OCI-LY1 (cell line): ENCODE results near the gene ABLIM2.

Experiments
- H2AFZ ChIP-seq: fragments of 200-600 bp; sonication (generic), shearing (Covaris generic); 2 replicates; pipeline ENCODE4 v1.6.0; 2014; ENCODE audit warnings: antibody characterized with exemption, mild to moderate bottlenecking, low read length
- H3F3A ChIP-seq: fragments of 200-600 bp; sonication (generic), shearing (Covaris generic); 2 replicates; pipeline ENCODE4 v1.6.0; 2014; ENCODE audit warnings: mild to moderate bottlenecking, antibody characterized with exemption, low read length, moderate library complexity; ENCODE audit not compliant: insufficient read depth
- H3K27ac ChIP-seq: fragments of 200-600 bp; sonication (generic); 2 replicates; pipeline ENCODE4 v1.5.1; 2014; ENCODE audit warnings: low read length, mixed run types, mild to moderate bottlenecking, low read depth; ENCODE audit not compliant: poor library complexity, severe bottlenecking
- H3K27me3 ChIP-seq: fragments of 200-600 bp; sonication (generic); 2 replicates; pipeline ENCODE4 v1.6.0; 2014; ENCODE audit warnings: antibody characterized with exemption, mild to moderate bottlenecking, low read length, moderate library complexity; ENCODE audit not compliant: insufficient read depth
- H3K36me3 ChIP-seq: fragments of 200-600 bp; sonication (generic); 2 replicates; pipeline ENCODE4 v1.6.1; 2014; ENCODE audit warnings: mild to moderate bottlenecking, antibody characterized with exemption, low read length, moderate library complexity, mixed read lengths; ENCODE audit not compliant: insufficient read depth
- H3K4me1 ChIP-seq: fragments of 200-600 bp; sonication (generic); 2 replicates; pipeline ENCODE4 v1.5.1; 2014; ENCODE audit warnings: mild to moderate bottlenecking, low read length, moderate library complexity; ENCODE audit not compliant: insufficient read depth, severe bottlenecking
- H3K4me2 ChIP-seq: fragments of 200-600 bp; sonication (generic), shearing (Covaris generic); 2 replicates; pipeline ENCODE4 v1.6.1; 2014; ENCODE audit warnings: low read length
- H3K4me3 ChIP-seq: fragments of 200-600 bp; sonication (generic); 2 replicates; pipeline ENCODE4 v1.5.1; 2014; ENCODE audit warnings: low read length, low read depth, mild to moderate bottlenecking, mixed read lengths; ENCODE audit not compliant: poor library complexity, severe bottlenecking
- H3K79me2 ChIP-seq: fragments of 200-600 bp; shearing (Covaris generic); 2 replicates; pipeline ENCODE4 v1.6.1; 2016; ENCODE audit warnings: mixed run types, low read length, mixed read lengths; ENCODE audit not compliant: insufficient read depth
- H3K9ac ChIP-seq: fragments of 200-600 bp; sonication (generic), shearing (Covaris generic); 2 replicates; pipeline ENCODE4 v1.6.1; 2014; ENCODE audit warnings: mild to moderate bottlenecking, low read length, mixed read lengths
- H3K9me2 ChIP-seq: fragments of 200-600 bp; sonication (generic), shearing (Covaris generic); 2 replicates; pipeline ENCODE4 v1.6.1; 2014; ENCODE audit warnings: low read depth, mild to moderate bottlenecking, low read length, mixed read lengths
- H3K9me3 ChIP-seq: fragments of 200-600 bp; shearing (Covaris generic); 2 replicates; pipeline ENCODE4 v1.6.1; 2014; ENCODE audit warnings: low read length, mixed read lengths
- H4K20me1 ChIP-seq: fragments of 200-600 bp; sonication (generic), shearing (Covaris generic); 2 replicates; pipeline ENCODE4 v1.6.0; 2016; ENCODE audit warnings: mild to moderate bottlenecking, low read length; ENCODE audit not compliant: insufficient read depth
- EZH2 ChIP-seq: fragments of 200-600 bp; sonication (generic), shearing (Covaris generic); IDR thresholded peaks from 2 replicates; pipeline ENCODE4 v1.8.0; 2017; ENCODE audit warnings: borderline replicate concordance, mixed run types, mild to moderate bottlenecking, antibody characterized with exemption, low read length, moderate library complexity, mixed read lengths
- TF ChIP-seq, protein P1 (sequence below): fragments of 200-600 bp; sonication (generic), shearing (Covaris generic); IDR thresholded peaks from 2 replicates; pipeline ENCODE4 v1.5.1; 2017; ENCODE audit warnings: mild to moderate bottlenecking, antibody characterized with exemption, low read length, moderate library complexity, mixed read lengths

ABLIM2 gene

DNA sequence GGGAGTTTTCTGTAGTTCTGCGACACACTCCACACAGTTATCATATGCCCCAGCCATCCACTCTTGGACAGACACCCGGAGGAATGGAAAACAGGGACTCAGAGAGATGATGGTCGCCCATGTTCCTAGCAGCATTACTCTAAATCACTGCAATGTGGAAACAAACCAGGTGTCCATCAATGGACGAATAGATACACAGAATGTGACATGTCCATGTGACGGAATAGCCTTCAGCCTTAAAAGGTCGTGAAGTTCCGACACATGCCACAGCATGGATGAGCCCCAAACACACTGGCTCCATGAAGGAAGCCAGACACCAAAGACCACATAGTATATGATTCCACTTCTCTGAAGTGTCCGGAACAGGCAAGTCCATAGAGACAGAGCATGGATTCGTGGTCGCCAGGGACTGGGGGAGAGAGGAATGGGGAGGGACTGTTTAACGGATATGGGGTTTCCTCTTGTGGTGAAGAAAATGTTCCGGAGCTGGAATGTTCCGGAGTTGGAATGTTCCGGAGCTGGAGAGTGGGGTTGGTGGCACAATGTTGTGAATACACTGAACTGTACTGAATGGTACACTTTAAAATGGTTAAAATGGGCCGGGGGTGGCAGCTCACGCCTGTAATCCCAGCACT lies 190.2 kb downstream of the ABLIM2 start:
- H3F3A ChIP-seq: no peaks in the 10 kb centered on the region
- no peaks in the 10 kb centered on the region for H3K9me3 ChIP-seq
- H3K36me3 ChIP-seq: no peaks in the 10 kb centered on the region
- no peak overlapping the region for H2AFZ ChIP-seq
- H3K9ac ChIP-seq: no peak overlapping the region
- no peak for TF ChIP-seq EZH2
- TF ChIP-seq, protein P1, sequence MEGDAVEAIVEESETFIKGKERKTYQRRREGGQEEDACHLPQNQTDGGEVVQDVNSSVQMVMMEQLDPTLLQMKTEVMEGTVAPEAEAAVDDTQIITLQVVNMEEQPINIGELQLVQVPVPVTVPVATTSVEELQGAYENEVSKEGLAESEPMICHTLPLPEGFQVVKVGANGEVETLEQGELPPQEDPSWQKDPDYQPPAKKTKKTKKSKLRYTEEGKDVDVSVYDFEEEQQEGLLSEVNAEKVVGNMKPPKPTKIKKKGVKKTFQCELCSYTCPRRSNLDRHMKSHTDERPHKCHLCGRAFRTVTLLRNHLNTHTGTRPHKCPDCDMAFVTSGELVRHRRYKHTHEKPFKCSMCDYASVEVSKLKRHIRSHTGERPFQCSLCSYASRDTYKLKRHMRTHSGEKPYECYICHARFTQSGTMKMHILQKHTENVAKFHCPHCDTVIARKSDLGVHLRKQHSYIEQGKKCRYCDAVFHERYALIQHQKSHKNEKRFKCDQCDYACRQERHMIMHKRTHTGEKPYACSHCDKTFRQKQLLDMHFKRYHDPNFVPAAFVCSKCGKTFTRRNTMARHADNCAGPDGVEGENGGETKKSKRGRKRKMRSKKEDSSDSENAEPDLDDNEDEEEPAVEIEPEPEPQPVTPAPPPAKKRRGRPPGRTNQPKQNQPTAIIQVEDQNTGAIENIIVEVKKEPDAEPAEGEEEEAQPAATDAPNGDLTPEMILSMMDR: no peak
- no peaks in the 10 kb centered on the region for H4K20me1 ChIP-seq
- H3K9me2 ChIP-seq: no peaks in the 10 kb centered on the region
- H3K4me3 ChIP-seq: no peak overlapping the region
- no peak overlapping the region for H3K4me2 ChIP-seq
- H3K27me3 ChIP-seq: no peaks in the 10 kb centered on the region
- peaks cover under 1% of the 10 kb centered on the region for H3K4me1 ChIP-seq
- H3K27ac ChIP-seq: no peak overlapping the region
- no peaks in the 10 kb centered on the region for H3K79me2 ChIP-seq

DNA sequence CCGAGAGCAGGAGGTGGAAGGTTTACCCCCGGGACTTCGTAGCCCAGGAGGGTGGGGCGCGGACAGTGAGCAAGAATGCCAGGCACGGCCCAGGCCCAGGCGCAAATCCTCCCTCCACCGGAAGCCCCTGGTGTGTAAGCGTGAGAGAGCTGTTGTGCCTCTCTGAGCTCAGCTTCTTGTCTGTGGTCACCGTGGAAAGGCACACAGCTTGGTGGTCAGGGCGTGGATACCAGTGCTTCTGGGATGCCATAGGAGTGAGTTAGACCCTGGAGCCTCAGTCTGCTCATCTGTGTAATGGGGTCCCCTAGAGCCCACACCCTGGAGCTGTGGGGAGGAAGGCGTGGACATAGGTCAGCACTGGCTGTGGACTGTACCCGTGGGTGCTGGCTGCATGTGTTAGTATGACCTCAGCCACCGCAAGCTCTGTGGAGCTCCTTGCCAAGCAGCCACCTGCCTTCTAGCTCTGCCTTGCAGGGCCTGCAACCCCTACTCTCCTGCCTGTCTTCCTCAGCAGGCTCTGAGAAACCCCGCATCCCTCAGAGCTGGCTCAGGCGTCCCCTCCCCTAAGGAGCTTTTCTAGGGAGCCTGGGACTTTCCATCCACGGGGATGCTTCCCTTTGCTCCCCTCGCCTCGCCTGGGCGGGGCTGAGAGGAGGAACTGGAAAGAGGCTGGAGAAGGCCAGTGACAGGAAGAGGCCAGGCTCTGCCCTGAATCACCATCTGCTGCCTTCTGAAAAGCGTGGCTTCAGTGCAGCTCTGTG lies 190.9 kb downstream of the ABLIM2 start:
- Histone ChIP-seq H3K79me2 (no peaks in the 10 kb centered on the region), H3K27ac (no peak overlapping the region)

DNA sequence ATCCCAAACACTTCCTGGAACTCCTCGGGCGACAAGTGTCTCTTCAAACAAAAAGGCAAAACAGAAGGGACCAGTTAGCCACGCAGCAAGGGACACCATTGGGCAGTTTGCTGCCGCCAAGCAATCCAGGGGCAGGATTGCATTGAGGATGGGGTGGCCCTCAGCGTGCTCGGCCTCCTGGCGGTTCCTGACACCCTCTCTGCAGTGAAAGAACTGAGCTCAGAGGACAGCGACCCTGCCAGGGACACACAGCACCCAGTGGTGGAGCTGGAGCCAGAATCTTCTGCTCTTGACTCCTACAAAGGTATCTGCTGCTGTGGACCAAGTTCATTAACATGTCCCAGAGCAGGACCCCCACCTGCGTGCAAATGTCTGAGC lies 191.6 kb downstream of the ABLIM2 start:
- H3K9ac ChIP-seq: no peak overlapping the region
- no peak overlapping the region for H2AFZ ChIP-seq
- H3K27me3 ChIP-seq: no peaks in the 10 kb centered on the region
- no peaks in the 10 kb centered on the region for H3K36me3 ChIP-seq
- TF ChIP-seq, protein P1: no peak
- no peak for TF ChIP-seq EZH2
- no peak overlapping the region for H3K27ac ChIP-seq
- H3K4me2 ChIP-seq: no peak overlapping the region
- no peaks in the 10 kb centered on the region for H4K20me1 ChIP-seq
- no peaks in the 10 kb centered on the region for H3F3A ChIP-seq
- H3K4me3 ChIP-seq: no peak overlapping the region
- H3K4me1 ChIP-seq: peaks cover 3% of the 10 kb centered on the region
- no peaks in the 10 kb centered on the region for H3K9me3 ChIP-seq
- H3K79me2 ChIP-seq: no peaks in the 10 kb centered on the region
- H3K9me2 ChIP-seq: no peaks in the 10 kb centered on the region

More for the DNA sequence above, 190.9 kb downstream of the ABLIM2 start:
- Histone ChIP-seq H3K27me3 (no peaks in the 10 kb centered on the region), H3K9ac (no peak overlapping the region), H3K4me1 (peaks cover 3% of the 10 kb centered on the region), H3K9me3 (no peaks in the 10 kb centered on the region), H2AFZ (no peak overlapping the region), H3F3A (no peaks in the 10 kb centered on the region), H3K36me3 (no peaks in the 10 kb centered on the region), H3K4me2 (no peak overlapping the region), H4K20me1 (no peaks in the 10 kb centered on the region), H3K9me2 (no peaks in the 10 kb centered on the region), H3K4me3 (no peak overlapping the region)
- TF ChIP-seq, protein P1: no peak
- no peak for TF ChIP-seq EZH2
